PC-3 (cell line): ENCODE results near the gene SLC4A2.

Source experiments
- EZH2 ChIP-seq: fragments of 300-600 bp; sonication (generic); IDR thresholded peaks from one replicate; pipeline ENCODE4 v1.6.1; 2017; ENCODE audit warnings: antibody characterized with exemption, mild to moderate bottlenecking, low read length; ENCODE audit not compliant: unreplicated experiment
- TF ChIP-seq, protein P1 (sequence below): fragments of 300-600 bp; sonication (generic); conservative IDR thresholded peaks from 2 replicates; pipeline ENCODE4 v1.5.1; 2017; ENCODE audit warnings: antibody characterized with exemption, low read depth, mild to moderate bottlenecking, low read length

DNA sequence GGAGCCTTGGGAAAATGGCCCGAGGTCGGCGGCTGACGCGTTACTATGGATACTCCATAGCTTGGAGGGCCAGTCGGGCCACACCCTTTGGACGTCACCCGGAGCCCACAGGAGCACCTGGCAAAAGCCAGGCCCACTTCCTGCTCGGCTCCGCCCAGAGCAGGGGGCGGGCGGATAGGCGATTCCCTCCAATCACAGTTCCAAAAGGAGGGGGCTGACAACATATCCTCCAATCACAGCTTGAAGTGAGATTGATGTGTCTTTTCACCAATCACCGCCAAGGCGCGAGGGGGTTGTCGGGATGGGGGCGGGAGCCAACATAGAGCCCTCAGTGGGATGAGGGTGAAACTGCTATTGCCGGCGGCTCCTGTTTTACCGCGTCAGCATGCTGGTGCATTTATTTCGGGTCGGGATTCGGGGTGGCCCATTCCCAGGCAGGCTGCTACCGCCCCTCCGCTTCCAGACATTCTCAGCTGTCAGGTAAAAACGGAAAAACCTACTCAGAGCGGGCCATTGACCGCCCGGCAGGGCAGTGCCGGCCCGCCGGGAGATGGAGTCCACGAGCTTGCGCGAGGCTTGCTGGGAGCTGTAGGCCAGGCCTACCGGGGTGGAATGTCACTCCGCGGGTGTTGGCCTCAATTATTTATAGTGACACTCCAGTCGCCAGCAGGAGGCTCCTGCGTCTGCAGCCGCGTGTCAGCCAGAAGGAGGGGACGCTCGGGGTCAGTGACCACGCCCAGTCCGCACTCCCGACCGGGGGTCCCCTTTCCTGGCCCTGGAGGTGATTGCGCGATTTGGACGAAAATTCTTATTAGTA lies 31.1 kb upstream of the SLC4A2 start, which contains the start of gene ABCB8:
- TF ChIP-seq, protein P1, sequence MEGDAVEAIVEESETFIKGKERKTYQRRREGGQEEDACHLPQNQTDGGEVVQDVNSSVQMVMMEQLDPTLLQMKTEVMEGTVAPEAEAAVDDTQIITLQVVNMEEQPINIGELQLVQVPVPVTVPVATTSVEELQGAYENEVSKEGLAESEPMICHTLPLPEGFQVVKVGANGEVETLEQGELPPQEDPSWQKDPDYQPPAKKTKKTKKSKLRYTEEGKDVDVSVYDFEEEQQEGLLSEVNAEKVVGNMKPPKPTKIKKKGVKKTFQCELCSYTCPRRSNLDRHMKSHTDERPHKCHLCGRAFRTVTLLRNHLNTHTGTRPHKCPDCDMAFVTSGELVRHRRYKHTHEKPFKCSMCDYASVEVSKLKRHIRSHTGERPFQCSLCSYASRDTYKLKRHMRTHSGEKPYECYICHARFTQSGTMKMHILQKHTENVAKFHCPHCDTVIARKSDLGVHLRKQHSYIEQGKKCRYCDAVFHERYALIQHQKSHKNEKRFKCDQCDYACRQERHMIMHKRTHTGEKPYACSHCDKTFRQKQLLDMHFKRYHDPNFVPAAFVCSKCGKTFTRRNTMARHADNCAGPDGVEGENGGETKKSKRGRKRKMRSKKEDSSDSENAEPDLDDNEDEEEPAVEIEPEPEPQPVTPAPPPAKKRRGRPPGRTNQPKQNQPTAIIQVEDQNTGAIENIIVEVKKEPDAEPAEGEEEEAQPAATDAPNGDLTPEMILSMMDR = peak; percentile 60
- TF ChIP-seq EZH2 = no peak
